Adrenal gland (tissue), 5 donors: ENCODE data around the gene NAT9.

Source experiments
- POLR2A ChIP-seq, 2 donors: fragments of 450-650 bp; IDR thresholded peaks; one replicate each; pipeline ENCODE4 v1.6.1; 2017; ENCODE audit warnings: antibody characterized with exemption in 2 of 2, mild to moderate bottlenecking in 2 of 2, moderate library complexity in 1 of 2
- TF ChIP-seq, protein P1 (sequence below), 6 experiments: fragments of 450-650 bp in 4 of 6; fragments of 200-600 bp in 2 of 6; sonication (generic) in 1 of 6; IDR thresholded peaks; 1 replicate in 5 of 6; 2 replicates in 1 of 6; pipeline versions ENCODE4 v1.5.1 to v1.8.0; 2016 to 2021; ENCODE audit warnings: antibody characterized with exemption in 6 of 6, mild to moderate bottlenecking in 2 of 6, moderate library complexity in 1 of 6
- donor health status: DM: no; HTN: no; CAD: no.

- TF ChIP-seq, protein P1, sequence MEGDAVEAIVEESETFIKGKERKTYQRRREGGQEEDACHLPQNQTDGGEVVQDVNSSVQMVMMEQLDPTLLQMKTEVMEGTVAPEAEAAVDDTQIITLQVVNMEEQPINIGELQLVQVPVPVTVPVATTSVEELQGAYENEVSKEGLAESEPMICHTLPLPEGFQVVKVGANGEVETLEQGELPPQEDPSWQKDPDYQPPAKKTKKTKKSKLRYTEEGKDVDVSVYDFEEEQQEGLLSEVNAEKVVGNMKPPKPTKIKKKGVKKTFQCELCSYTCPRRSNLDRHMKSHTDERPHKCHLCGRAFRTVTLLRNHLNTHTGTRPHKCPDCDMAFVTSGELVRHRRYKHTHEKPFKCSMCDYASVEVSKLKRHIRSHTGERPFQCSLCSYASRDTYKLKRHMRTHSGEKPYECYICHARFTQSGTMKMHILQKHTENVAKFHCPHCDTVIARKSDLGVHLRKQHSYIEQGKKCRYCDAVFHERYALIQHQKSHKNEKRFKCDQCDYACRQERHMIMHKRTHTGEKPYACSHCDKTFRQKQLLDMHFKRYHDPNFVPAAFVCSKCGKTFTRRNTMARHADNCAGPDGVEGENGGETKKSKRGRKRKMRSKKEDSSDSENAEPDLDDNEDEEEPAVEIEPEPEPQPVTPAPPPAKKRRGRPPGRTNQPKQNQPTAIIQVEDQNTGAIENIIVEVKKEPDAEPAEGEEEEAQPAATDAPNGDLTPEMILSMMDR (IDR thresholded peaks at IDR 0.05) = peak in 4 of 6 experiments; percentile 4 to 32 (median 21)
- TF ChIP-seq POLR2A (IDR thresholded peaks at IDR 0.05) = peak; percentile 96 to 98
Measured at GRCh38 chr17:74748529-74749278, 27.4 kb downstream of the NAT9 start, which contains the start of gene NHERF1.
